ENCODE measurements around the gene ZNF217. TPM values are rescaled to one million over a fixed set of nuclear protein-coding genes. Genes with fewer than 3 reads are reported as not detected.
"Not testable (repeated sequence)": the region's sequence is repeated elsewhere in the genome, so short reads cannot be mapped to it uniquely, and the experiment has no call there.

ZNF217 gene
- total RNA-seq = 10 to 100 TPM; 24.3 to 40.2 (median 31.7) TPM
- polyA plus RNA-seq = 1 to 10 TPM; 6.3 to 9.6 (median 7.1) TPM
- long read RNA-seq, donor 1 = 0 reads
- long read RNA-seq, donor 2, partial matches to known transcripts = 5 of 5 reads
- long read RNA-seq, donor 2, other reads (novel, unspliced or antisense) = 0 of 5 reads
- long read RNA-seq, donor 3 = 0 reads
- long read RNA-seq, donor 4, partial matches to known transcripts = 0 of 1 reads
- long read RNA-seq, donor 4, other reads (novel, unspliced or antisense) = 0 of 1 reads
- long read RNA-seq, donor 5, partial matches to known transcripts = 5 of 6 reads
- long read RNA-seq, donor 5, other reads (novel, unspliced or antisense) = 0 of 6 reads
- long read RNA-seq, donor 6, partial matches to known transcripts = 18 of 19 reads
- long read RNA-seq, donor 6, other reads (novel, unspliced or antisense) = 0 of 19 reads
- long read RNA-seq, donor 7 = 0 reads
- long read RNA-seq, donor 8, full-length matches to known transcripts = 3 of 3 reads
- long read RNA-seq, donor 8, partial matches to known transcripts = 0 of 3 reads
- long read RNA-seq, donor 8, other reads (novel, unspliced or antisense) = 0 of 3 reads
- long read RNA-seq, donor 9, partial matches to known transcripts = 11 of 11 reads
- long read RNA-seq, donor 9, other reads (novel, unspliced or antisense) = 0 of 11 reads
- long read RNA-seq, donor 10 = 0 reads

GRCh38 chr20:53593466-53594007 is at the start of gene ZNF217:
Gene ZNF217 (minus strand): TSS chr20:53593839. CDS start chr20:53582826, 11,013 bp downstream.
- H3K9me3 ChIP-seq; intact Hi-C loops (cut with DNase I; ENCODE audit: low total_unique reads); H3K36me3 ChIP-seq; H3K27me3 ChIP-seq: not testable (repeated sequence)
- H3K4me3 ChIP-seq = peak within 1 kb of the TSS; percentile 63 to 94 (median 80)
- 0 to 4% (median 3%) methylated on average over 9 to 64 of the region's 66 CpGs for WGBS, 5 donors
- peaks cover 0 to 60% (median 30%) of the 10 kb centered on the region in 4 donors for H3K4me1 ChIP-seq
- H3K27ac ChIP-seq = peak within 1 kb of the TSS; percentile 99 to 100 (median 100)
- DNase-seq = peak; percentile 84 to 86

GRCh38 chr20:53643031-53643832 is 49.6 kb upstream of the ZNF217 start:
- H3K4me1 ChIP-seq = peaks cover 6 to 24% (median 16%) of the 10 kb centered on the region in 4 donors
- no peaks in the 10 kb centered on the region for H3K36me3 ChIP-seq
- intact Hi-C loops (cut with DNase I; ENCODE audit: low total_unique reads) = no loop called here
- no peaks in the 10 kb centered on the region for H3K9me3 ChIP-seq
- peak overlapping the region in 1 of 4 donors; percentile 14 for H3K4me3 ChIP-seq
- 17 to 26% (median 20%) methylated on average over 12 of the region's 12 CpGs for WGBS, 5 donors
- TF ChIP-seq, protein P1, sequence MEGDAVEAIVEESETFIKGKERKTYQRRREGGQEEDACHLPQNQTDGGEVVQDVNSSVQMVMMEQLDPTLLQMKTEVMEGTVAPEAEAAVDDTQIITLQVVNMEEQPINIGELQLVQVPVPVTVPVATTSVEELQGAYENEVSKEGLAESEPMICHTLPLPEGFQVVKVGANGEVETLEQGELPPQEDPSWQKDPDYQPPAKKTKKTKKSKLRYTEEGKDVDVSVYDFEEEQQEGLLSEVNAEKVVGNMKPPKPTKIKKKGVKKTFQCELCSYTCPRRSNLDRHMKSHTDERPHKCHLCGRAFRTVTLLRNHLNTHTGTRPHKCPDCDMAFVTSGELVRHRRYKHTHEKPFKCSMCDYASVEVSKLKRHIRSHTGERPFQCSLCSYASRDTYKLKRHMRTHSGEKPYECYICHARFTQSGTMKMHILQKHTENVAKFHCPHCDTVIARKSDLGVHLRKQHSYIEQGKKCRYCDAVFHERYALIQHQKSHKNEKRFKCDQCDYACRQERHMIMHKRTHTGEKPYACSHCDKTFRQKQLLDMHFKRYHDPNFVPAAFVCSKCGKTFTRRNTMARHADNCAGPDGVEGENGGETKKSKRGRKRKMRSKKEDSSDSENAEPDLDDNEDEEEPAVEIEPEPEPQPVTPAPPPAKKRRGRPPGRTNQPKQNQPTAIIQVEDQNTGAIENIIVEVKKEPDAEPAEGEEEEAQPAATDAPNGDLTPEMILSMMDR (IDR thresholded peaks at IDR 0.05) = no peak
- peak in 2 of 3 donors; percentile 44 to 51 for TF ChIP-seq POLR2AphosphoS5 (IDR thresholded peaks at IDR 0.05)
- no peaks in the 10 kb centered on the region for H3K27me3 ChIP-seq
- peak overlapping the region; percentile 72 to 91 (median 77) for H3K27ac ChIP-seq
- DNase-seq = peak; percentile 52 to 83

DNA sequence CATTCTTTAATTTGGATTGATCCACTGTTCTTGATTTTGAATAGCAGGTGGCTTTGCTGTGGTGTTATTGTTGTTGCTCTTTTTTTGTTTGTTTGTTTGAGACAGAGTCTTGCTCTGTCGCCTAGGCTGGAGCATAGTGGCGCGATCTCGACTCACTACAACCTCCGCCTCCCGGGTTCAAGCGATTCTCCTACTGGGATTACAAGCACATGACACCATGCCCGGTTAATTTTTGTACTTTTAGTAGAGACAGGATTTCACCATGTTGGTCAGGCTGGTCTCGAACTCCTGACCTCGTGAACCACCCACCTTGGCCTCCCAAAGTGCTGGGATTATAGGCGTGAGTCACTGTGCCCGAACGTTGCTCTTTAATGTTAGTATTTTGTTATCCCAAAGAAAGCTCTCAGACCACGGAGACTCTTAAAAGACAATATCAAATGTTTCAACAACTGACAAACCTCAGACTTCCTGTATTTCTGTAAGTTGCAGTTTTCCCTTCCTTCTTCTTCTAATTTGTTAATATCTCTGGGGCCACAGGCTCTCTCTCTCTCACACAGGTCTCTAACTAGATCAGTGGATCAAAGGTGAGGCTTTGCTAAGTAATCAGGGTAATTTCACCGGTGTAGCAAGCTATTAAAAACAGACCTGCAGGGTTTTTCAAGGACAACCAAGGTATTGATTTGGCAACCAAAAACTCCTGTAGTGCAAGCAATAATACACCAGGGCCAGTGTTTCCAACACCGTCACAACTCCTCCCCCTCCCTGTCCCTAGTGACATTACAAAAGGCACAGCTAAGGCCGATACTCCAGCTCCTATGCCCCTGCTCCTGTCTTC is 48.8 kb upstream of the ZNF217 start:
- intact Hi-C loops (cut with DNase I; ENCODE audit: low total_unique reads) = no loop called here
- no peak overlapping the region for H3K4me3 ChIP-seq
- TF ChIP-seq, protein P1 (IDR thresholded peaks at IDR 0.05) = peak in 1 of 7 experiments; percentile 23
- TF ChIP-seq EP300 (IDR thresholded peaks at IDR 0.05) = no peak
- H3K27me3 ChIP-seq = no peaks in the 10 kb centered on the region
- WGBS, 5 donors = 47 to 54% (median 51%) methylated on average over 17 of the region's 17 CpGs
- H3K9me3 ChIP-seq = no peaks in the 10 kb centered on the region
- DNase-seq = peak; percentile 58 to 84
- H3K4me1 ChIP-seq = peaks cover 6 to 24% (median 16%) of the 10 kb centered on the region in 4 donors
- peak overlapping the region; percentile 72 to 91 (median 77) for H3K27ac ChIP-seq
- H3K36me3 ChIP-seq = no peaks in the 10 kb centered on the region

DNA sequence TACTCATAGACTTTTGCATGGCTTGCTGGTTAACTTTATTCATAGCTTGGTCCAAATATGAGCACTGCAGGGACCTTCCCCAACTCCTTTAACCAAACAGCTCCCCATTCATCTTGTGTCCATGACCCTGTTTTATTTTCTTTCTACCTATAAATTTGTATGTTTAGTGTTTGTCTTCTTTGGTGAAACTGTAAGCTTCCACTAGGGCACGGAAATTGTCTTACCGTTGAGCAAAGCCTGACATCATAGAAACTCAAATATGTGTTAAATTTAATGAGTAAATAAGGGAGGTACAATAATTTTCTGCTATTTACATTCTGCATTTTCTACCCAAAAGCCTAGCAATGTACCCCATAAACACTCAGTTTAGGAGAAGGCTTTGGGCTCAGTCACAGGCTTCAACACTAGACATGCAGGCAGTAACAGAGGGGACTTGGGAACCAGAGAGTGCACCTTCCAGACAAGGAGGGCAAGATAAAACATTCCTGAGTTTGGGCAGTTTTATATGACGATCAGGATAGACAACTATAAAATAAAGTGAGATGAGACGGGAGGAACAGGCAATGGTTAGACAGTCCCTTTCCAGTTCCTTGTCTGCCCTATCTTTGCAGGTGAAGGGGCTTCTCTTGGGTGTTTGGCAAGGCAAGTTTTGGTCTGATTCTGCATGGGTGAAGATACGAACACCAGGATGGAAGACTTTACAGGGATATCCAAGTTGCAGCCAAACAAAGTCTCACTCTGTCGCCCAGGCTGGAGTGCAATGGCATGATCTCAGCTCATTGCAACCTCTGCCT is 46.2 kb upstream of the ZNF217 start:
- intact Hi-C loops (cut with DNase I; ENCODE audit: low total_unique reads) = no loop called here
- no peak overlapping the region for H3K4me3 ChIP-seq
- peaks cover 6 to 24% (median 16%) of the 10 kb centered on the region in 4 donors for H3K4me1 ChIP-seq
- TF ChIP-seq EP300 (IDR thresholded peaks at IDR 0.05) (no peak), POLR2AphosphoS5 (IDR thresholded peaks at IDR 0.05) (no peak), POLR2A (IDR thresholded peaks at IDR 0.05) (no peak)
- TF ChIP-seq, protein P1 (IDR thresholded peaks at IDR 0.05) = no peak
- H3K27me3 ChIP-seq = no peaks in the 10 kb centered on the region
- DNase-seq = no peak
- no peaks in the 10 kb centered on the region for H3K36me3 ChIP-seq
- H3K27ac ChIP-seq = no peak overlapping the region
- WGBS, 5 donors = 68 to 82% (median 78%) methylated on average over 6 of the region's 6 CpGs
- no peaks in the 10 kb centered on the region for H3K9me3 ChIP-seq
